GM18870 (cell line): ENCODE measurements around the gene ARHGAP24.
"Not testable (repeated sequence)": the region's sequence is repeated elsewhere in the genome, so short reads cannot be mapped to it uniquely, and the experiment has no call there.

Experiments
- ATAC-seq: cut with Tn5 transposase; IDR thresholded peaks from one replicate; pipeline ENCODE4 v1.9.1; 2021; ENCODE audit warnings: moderate library complexity; ENCODE audit not compliant: unreplicated experiment

The ARHGAP24 gene

DNA sequence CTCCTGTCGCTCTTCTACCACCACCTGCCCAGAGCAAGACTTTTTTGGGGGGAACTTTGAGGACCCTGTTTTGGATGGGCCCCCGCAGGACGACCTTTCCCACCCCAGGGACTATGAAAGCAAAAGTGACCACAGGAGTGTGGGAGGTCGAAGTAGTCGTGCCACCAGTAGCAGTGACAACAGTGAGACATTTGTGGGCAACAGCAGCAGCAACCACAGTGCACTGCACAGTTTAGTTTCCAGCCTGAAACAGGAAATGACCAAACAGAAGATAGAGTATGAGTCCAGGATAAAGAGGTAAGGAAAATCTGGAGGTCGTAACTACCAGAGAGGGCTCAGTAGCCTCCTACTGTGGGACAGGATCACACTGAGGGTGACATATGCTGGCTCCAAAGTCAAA lies 520.4 kb downstream of the ARHGAP24 start:
- ATAC-seq: peak; percentile 67

GRCh38 chr4:86001591-86001990 lies 526.6 kb downstream of the ARHGAP24 start:
- no peak for ATAC-seq

DNA sequence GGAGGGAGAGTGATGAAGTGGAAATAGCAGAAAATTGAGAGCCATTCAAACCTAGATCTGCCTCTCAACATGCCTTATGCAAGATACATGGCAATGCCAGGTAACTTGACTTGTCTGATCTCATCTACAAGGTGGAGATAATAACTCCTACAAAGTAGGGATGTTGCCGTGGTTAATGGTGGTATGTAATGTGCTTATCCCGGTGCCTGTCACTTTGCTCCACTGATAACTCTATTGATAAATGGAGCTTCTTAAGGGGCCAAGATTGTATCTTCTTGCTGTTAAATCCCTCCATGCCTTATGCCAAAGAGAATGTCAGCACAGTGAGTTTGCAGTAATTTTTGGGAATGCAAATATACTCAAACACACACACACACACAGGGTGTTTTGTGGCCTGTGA lies 529.1 kb downstream of the ARHGAP24 start:
- no peak for ATAC-seq

- ATAC-seq: no peak
Measured at GRCh38 chr4:86006057-86006456, 531.1 kb downstream of the ARHGAP24 start.

DNA sequence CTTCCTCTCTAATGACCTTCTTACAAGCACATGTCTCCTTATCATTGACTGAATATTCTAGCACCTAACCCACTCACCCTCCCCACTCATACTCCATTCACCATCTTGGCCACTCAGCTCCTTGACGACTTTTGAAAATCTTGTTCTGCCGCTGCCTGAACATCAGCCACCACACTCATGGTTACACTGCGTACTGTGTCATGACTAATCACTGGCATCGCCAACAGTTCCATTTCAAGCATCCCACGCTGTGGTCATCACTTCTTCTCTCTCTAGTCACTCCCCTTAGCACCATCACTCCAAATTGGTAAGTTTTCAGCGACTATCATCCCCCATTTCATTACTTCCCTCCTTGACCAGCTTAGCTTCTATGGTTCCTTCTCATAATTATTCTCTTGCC lies 532.1 kb downstream of the ARHGAP24 start:
- ATAC-seq: no peak

- no peak for ATAC-seq
Measured at GRCh38 chr4:86011117-86011516, 536.2 kb downstream of the ARHGAP24 start.

GRCh38 chr4:86013621-86014020 lies 538.7 kb downstream of the ARHGAP24 start:
- no peak for ATAC-seq

DNA sequence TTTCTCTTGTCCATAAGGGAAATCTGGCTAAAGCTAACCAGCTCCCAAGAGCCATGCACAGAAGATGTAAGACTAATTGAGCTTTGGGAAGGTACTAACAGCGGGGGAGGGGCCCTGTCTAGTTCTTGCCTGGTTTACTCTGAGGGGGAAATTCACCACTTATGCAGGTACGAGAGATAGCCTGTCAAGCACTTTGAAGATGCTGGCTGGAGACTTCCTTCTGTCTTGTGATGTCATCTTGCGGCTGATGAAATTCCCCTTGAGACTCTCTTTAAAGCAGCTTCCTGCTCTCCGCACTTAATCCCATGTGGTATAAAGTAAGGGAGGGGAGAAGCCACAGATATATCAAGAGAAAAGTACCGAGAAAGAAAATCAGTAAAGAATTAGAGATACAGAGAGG lies 539.6 kb downstream of the ARHGAP24 start:
- ATAC-seq: peak; percentile 95

DNA sequence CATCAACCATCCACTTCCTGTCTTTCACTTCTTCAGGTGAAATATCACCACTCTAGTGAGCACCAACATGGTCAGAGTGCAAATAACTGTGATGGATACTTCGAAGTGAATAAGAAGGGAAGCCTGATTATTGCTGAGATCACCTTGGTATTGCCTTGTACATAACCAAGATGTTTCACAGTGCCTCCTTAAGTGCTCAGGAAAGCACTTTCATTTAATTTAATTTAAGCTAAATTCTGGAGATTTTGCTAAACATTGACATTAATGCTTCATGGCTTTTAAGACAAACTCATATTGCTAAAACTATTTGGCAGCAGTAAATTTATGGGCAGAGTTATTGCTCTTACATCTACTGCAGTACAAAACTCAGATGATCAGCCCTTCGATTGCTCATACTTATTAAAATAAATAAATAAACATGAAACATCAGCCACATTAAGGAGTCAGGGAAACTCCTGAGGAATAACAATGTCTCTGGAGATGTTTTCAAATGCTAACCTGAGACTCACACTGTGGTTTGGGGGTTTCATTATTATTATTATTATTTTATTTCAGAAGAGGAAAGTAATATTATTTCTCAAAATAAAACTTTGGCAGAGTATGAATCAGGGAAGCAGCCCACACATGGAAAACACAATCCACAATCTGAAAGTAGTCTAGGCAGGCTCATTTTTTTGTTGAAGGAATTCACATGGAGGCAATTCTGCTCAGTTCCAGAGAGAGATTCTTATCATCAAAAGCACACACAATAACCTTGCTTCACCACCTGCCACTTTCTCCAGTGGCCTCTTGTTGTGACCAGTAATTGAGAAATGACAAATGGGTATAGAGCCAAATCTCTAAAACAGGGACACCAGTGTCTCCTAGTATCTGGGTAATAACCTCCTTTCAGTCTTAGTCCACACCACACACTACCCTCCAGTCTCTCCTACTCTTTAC lies 540.7 kb downstream of the ARHGAP24 start:
- peak; percentile 32 for ATAC-seq

DNA sequence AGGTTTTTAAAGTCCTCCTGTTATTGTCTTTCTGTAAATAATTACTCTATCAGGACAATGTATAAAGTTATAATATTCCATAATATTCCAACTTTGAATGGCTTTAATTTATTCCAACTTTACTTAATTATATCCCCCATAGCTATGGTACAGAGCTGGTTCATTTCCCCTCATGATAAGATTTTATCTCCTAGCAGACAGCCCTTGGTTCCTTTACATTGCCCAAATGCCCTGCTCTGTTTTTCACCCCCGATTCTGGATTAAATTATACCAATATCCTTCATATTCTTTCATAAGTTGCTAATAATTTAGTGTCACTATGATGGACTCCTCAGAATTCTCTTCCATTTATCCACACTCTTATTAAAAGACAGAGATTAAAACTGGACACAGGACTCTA lies 544.4 kb downstream of the ARHGAP24 start:
- ATAC-seq: no peak

GRCh38 chr4:86019906-86020305 lies 545.0 kb downstream of the ARHGAP24 start:
- no peak for ATAC-seq

GRCh38 chr4:86021671-86022070 lies 546.7 kb downstream of the ARHGAP24 start:
- ATAC-seq: not testable (repeated sequence)

DNA sequence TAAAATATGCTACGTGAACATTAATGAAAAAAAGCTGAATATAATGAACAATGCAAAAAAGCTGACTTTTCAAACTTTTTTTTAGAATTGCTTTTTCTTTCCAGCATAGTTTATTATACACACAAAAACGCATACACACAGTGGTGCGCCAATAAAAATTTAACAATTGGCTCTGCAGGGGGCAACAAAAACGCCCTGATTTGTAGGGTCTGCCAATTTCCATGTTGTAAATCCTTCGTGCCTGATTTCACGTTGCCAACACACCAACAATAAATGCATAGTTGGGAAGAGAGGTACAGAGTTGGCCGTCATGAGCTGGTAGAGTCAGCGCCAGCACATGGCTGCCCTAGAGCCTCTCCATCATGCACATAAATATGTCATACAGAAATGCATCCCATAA lies 551.8 kb downstream of the ARHGAP24 start:
- no peak for ATAC-seq

GRCh38 chr4:86031927-86032326 lies 557.0 kb downstream of the ARHGAP24 start:
- no peak for ATAC-seq

- no peak for ATAC-seq
Measured at GRCh38 chr4:86032476-86033022, 557.6 kb downstream of the ARHGAP24 start.

DNA sequence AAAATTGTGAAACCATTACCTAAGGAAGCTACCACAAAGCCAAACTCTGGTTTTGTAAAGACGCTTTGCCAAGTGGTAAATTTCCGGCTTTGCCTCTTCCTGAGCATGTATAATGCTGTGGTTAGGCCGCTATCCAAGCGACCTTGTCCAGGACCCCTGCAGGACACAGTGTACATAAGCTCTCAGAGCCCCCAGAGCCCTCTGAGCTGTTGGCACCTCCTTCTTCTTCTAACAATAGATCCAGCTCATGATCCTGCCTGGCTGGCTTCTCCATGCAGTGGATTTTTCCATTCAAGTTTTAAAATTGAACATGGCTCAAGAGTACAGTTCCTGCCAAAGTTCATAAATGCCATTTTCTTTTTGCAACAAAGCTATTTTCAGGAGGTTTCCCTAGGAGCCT lies 558.2 kb downstream of the ARHGAP24 start:
- ATAC-seq: no peak

- no peak for ATAC-seq
Measured at GRCh38 chr4:86034616-86035015, 559.7 kb downstream of the ARHGAP24 start.

- no peak for ATAC-seq
Measured at GRCh38 chr4:86035688-86036087, 560.7 kb downstream of the ARHGAP24 start.

DNA sequence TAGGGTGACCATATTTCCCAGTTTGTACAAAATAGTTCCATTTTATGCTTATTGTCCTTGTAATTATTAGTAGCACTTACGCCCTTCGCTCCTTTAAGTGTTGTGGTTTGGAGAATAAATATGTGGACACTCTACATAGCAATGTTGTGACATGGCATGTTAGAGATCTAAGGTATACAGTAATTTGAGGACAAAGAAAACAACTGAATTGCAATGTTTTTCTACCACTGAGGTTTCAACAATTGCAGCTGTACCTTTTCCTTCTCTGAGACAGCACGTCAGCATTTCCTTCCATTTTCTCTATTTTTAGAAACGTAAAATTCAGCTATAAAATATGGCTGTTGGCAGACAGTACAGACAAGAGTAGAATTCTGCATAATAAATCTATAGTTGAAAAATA lies 561.8 kb downstream of the ARHGAP24 start:
- no peak for ATAC-seq

DNA sequence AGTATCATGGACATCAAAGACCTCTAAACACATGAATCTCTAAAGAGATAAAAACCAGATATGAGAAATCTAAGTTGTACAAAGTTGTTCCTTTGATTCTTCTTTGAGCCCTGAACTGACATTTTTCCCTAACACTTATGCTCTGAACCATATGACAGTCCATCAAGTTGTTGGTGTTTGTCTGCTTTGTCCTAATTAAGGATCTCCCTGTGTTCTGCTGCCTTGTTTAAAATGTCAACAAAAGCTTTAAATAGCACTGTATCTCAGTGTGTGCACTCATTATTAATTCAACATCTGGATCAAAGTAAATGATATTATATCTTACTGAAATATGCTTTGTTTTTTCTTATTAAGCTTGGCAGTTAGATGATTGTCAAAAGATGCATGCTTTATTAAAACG lies 563.1 kb downstream of the ARHGAP24 start:
- ATAC-seq: no peak

DNA sequence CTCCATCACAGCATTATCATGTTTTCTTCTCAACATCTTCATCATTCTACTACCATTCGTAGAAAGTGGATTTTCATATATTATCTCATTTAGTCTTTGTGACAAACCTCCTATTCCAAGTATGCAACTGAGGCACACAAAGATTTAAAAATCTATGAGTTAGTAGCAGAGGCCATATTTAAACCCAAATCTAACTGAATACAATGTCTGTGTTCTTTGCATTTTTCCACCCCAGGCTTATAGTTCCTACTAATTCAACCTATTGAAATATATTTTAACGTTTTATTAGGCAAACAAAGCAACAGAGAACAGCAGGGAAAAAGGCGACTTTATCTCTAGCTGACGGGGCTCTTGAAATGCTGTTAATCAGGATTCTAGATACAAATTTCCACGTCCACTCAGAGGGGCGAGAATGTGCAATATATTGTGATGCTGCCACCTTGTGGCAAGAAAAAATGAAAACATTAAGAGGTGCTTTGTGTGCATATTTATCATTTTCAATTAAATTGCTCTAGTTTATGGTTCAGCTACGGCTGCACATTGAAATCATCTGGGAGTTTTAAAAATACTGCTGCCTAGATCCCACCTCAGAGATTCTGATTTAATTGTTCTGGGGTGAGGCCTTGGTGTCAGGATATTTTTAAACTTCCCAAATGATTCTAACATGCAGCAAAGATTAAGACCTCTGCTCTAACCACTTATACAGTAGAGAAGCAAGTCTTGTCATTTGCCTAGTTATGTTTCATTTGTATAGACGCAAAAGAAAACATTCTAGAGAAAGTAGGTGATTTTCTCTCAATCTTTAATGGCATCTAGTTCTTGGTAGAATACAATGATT lies 569.0 kb downstream of the ARHGAP24 start:
- peak; percentile 79 for ATAC-seq

DNA sequence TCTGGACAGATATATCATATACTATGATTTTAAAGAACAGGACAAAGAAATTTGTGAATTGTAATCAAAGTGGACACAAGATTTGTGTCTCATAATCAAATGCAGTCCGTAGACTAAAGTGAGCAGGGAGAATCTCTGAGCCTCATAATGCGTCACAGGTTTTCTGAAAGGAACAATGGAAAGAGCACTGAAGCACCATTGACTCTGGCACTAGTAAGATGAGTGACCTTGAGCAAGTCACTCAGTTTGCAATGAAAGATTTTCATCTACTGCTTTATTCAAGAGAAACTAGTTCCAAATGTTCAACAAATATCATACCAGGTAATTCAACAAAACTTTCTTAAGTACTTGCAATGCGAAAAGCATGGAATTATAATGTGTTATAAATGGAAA lies 569.6 kb downstream of the ARHGAP24 start:
- ATAC-seq: no peak
